ENCODE results near the gene IGF1R. TPM values are rescaled to one million over a fixed set of nuclear protein-coding genes. Genes with fewer than 3 reads are reported as not detected.

Gene IGF1R
- total and polyA plus RNA-seq, 4 experiments from 2014 or later, result 0.45 to 49.2 (median 25.1) TPM

DNA sequence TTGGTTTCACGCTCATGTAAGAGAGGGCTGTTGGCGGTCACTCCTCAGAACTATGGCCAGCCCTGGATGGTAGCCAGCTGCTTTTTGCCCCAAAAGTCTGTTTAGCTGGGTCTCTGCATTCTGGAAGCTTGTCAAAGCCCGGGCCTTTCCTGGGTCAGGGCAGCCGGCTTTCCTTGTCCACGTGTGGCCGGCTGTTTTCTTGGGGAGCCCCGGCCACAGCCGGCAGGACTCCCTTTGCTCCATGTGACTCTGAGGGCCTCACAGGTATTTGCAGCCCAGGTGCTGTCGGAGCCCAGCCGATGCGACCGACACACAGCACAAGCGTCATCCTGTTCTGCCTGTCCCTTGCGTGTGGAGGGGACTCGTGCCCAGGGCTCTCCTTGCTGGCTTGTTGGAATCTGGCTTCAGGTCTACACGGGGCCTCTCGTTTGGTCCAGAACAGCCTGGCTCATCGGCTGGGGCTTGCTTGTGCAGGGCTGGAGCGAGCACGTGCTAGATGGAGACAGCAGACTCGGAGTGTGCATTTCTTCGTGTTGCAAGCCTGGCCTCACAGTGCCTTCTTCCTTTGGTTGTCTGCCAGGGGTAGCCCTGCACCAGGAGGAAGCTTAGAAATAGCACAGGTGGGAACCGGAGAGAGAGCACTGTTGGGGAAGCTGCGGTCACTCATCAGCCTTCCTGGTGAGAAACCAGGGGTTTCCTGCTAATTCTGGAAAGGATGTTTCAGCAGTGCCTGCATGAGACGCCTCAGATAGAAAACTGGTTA lies 307.8 kb downstream of the IGF1R start:
- Histone ChIP-seq H3K9me3 (ENCODE audit: control insufficient read depth in 1 of 2, low read length in 2 of 2) (no peaks in the 10 kb centered on the region), H3K4me1 (ENCODE audit: insufficient read depth, low read length) (peaks cover 4% of the 10 kb centered on the region), H3K27me3 (ENCODE audit: insufficient read depth, low read length) (no peaks in the 10 kb centered on the region), H3K36me3 (ENCODE audit: insufficient read depth, low read length) (no peaks in the 10 kb centered on the region), H3K27ac (ENCODE audit: low read depth, low read length) (no peak overlapping the region), H3K4me3 (ENCODE audit: low read length in 2 of 2) (no peak overlapping the region)
- Mint-ChIP-seq H3K4me1 (peaks cover 6 to 20% (median 8%) of the 10 kb centered on the region in 4 donors), H3K4me3 (no peak overlapping the region), H3K27me3 (no peaks in the 10 kb centered on the region), H3K27ac (no peak overlapping the region), H3K36me3 (peaks cover 14 to 23% of the 10 kb centered on the region in 2 donors), H3K9me3 (peaks cover 0 to 2% (median 0%) of the 10 kb centered on the region in 8 donors)
- ChIA-PET POLR2A (ENCODE audit: partially characterized antibody) (no interaction called here), CTCF (ENCODE audit: partially characterized antibody) (no interaction called here)
- no peak for DNase-seq
- intact Hi-C loops (cut with micrococcal nuclease), result no loop called here

DNA sequence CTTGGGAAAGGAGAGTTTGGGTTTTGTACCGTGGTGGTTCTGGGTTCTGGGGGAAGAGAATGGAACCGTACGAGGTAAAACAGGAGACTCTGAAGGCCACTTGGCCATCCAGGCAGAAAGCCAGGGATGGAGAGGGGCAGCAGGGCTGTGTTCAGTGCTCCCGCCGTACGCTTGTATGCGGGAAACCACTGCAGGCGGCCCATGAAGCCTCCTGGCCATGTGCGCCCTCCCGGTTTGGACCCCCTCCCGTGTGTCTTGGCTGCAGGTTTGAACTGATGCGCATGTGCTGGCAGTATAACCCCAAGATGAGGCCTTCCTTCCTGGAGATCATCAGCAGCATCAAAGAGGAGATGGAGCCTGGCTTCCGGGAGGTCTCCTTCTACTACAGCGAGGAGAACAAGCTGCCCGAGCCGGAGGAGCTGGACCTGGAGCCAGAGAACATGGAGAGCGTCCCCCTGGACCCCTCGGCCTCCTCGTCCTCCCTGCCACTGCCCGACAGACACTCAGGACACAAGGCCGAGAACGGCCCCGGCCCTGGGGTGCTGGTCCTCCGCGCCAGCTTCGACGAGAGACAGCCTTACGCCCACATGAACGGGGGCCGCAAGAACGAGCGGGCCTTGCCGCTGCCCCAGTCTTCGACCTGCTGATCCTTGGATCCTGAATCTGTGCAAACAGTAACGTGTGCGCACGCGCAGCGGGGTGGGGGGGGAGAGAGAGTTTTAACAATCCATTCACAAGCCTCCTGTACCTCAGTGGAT lies 308.6 kb downstream of the IGF1R start:
- POLR2A ChIA-PET (ENCODE audit: partially characterized antibody), result no interaction called here
- DNase-seq, result no peak
- CTCF ChIA-PET (ENCODE audit: partially characterized antibody), result no interaction called here
- H3K36me3 Mint-ChIP-seq, result peaks cover 20 to 32% of the 10 kb centered on the region in 2 donors
- H3K4me3 Mint-ChIP-seq, result no peak overlapping the region
- H3K36me3 ChIP-seq (ENCODE audit: insufficient read depth, low read length), result no peaks in the 10 kb centered on the region
- peaks cover 4% of the 10 kb centered on the region for H3K4me1 ChIP-seq (ENCODE audit: insufficient read depth, low read length)
- H3K27me3 ChIP-seq (ENCODE audit: insufficient read depth, low read length), result no peaks in the 10 kb centered on the region
- intact Hi-C loops (cut with micrococcal nuclease), result no loop called here
- no peaks in the 10 kb centered on the region for H3K9me3 ChIP-seq (ENCODE audit: control insufficient read depth in 1 of 2, low read length in 2 of 2)
- peaks cover 0 to 10% (median under 1%) of the 10 kb centered on the region in 8 donors for H3K9me3 Mint-ChIP-seq
- no peak overlapping the region for H3K4me3 ChIP-seq (ENCODE audit: low read length in 2 of 2)
- H3K27me3 Mint-ChIP-seq, result no peaks in the 10 kb centered on the region
- H3K27ac ChIP-seq (ENCODE audit: low read depth, low read length), result no peak overlapping the region
- peaks cover 6 to 18% (median 8%) of the 10 kb centered on the region in 4 donors for H3K4me1 Mint-ChIP-seq
- H3K27ac Mint-ChIP-seq, result no peak overlapping the region

DNA sequence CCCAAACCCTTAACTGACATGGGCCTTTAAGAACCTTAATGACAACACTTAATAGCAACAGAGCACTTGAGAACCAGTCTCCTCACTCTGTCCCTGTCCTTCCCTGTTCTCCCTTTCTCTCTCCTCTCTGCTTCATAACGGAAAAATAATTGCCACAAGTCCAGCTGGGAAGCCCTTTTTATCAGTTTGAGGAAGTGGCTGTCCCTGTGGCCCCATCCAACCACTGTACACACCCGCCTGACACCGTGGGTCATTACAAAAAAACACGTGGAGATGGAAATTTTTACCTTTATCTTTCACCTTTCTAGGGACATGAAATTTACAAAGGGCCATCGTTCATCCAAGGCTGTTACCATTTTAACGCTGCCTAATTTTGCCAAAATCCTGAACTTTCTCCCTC lies 309.3 kb downstream of the IGF1R start:
- Histone ChIP-seq H3K36me3 (ENCODE audit: insufficient read depth, low read length) (no peaks in the 10 kb centered on the region), H3K27ac (ENCODE audit: low read depth, low read length) (no peak overlapping the region), H3K27me3 (ENCODE audit: insufficient read depth, low read length) (no peaks in the 10 kb centered on the region), H3K4me1 (ENCODE audit: insufficient read depth, low read length) (peaks cover 3% of the 10 kb centered on the region), H3K4me3 (ENCODE audit: low read length in 2 of 2) (no peak overlapping the region), H3K9me3 (ENCODE audit: control insufficient read depth in 1 of 2, low read length in 2 of 2) (no peaks in the 10 kb centered on the region)
- Mint-ChIP-seq H3K36me3 (peaks cover 23 to 37% of the 10 kb centered on the region in 2 donors), H3K4me1 (peaks cover under 1 to 12% (median 2%) of the 10 kb centered on the region in 4 donors), H3K27ac (peak overlapping the region in 1 of 7 donors; percentile 53), H3K27me3 (no peaks in the 10 kb centered on the region), H3K4me3 (no peak overlapping the region), H3K9me3 (peaks cover 0 to 17% (median 2%) of the 10 kb centered on the region in 8 donors)
- intact Hi-C loops (cut with micrococcal nuclease), result no loop called here
- POLR2A ChIA-PET (ENCODE audit: partially characterized antibody), result no interaction called here
- CTCF ChIA-PET (ENCODE audit: partially characterized antibody), result no interaction called here
- no peak for DNase-seq

DNA sequence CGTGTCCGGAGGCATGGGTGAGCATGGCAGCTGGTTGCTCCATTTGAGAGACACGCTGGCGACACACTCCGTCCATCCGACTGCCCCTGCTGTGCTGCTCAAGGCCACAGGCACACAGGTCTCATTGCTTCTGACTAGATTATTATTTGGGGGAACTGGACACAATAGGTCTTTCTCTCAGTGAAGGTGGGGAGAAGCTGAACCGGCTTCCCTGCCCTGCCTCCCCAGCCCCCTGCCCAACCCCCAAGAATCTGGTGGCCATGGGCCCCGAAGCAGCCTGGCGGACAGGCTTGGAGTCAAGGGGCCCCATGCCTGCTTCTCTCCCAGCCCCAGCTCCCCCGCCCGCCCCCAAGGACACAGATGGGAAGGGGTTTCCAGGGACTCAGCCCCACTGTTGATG lies 309.7 kb downstream of the IGF1R start:
- H3K27ac Mint-ChIP-seq, result no peak overlapping the region
- peaks cover 23 to 36% of the 10 kb centered on the region in 2 donors for H3K36me3 Mint-ChIP-seq
- peaks cover 0 to 19% (median 2%) of the 10 kb centered on the region in 8 donors for H3K9me3 Mint-ChIP-seq
- Histone ChIP-seq H3K4me1 (ENCODE audit: insufficient read depth, low read length) (no peaks in the 10 kb centered on the region), H3K36me3 (ENCODE audit: insufficient read depth, low read length) (no peaks in the 10 kb centered on the region), H3K9me3 (ENCODE audit: control insufficient read depth in 1 of 2, low read length in 2 of 2) (no peaks in the 10 kb centered on the region), H3K4me3 (ENCODE audit: low read length in 2 of 2) (no peak overlapping the region), H3K27me3 (ENCODE audit: insufficient read depth, low read length) (no peaks in the 10 kb centered on the region), H3K27ac (ENCODE audit: low read depth, low read length) (no peak overlapping the region)
- ChIA-PET CTCF (ENCODE audit: partially characterized antibody) (no interaction called here), POLR2A (ENCODE audit: partially characterized antibody) (no interaction called here)
- no peaks in the 10 kb centered on the region for H3K27me3 Mint-ChIP-seq
- intact Hi-C loops (cut with micrococcal nuclease), result no loop called here
- H3K4me1 Mint-ChIP-seq, result peaks cover 0 to 7% (median 0%) of the 10 kb centered on the region in 4 donors
- no peak overlapping the region for H3K4me3 Mint-ChIP-seq
- DNase-seq, result no peak

- H3K4me1 Mint-ChIP-seq, result no peaks in the 10 kb centered on the region
- Histone ChIP-seq H3K4me3 (ENCODE audit: low read length in 2 of 2) (no peak overlapping the region), H3K27me3 (ENCODE audit: insufficient read depth, low read length) (no peaks in the 10 kb centered on the region), H3K27ac (ENCODE audit: low read depth, low read length) (no peak overlapping the region), H3K4me1 (ENCODE audit: insufficient read depth, low read length) (no peaks in the 10 kb centered on the region), H3K9me3 (ENCODE audit: control insufficient read depth in 1 of 2, low read length in 2 of 2) (no peaks in the 10 kb centered on the region), H3K36me3 (ENCODE audit: insufficient read depth, low read length) (no peaks in the 10 kb centered on the region)
- peaks cover 23 to 36% of the 10 kb centered on the region in 2 donors for H3K36me3 Mint-ChIP-seq
- no peak overlapping the region for H3K4me3 Mint-ChIP-seq
- ChIA-PET POLR2A (ENCODE audit: partially characterized antibody) (no interaction called here), CTCF (ENCODE audit: partially characterized antibody) (no interaction called here)
- H3K27me3 Mint-ChIP-seq, result no peaks in the 10 kb centered on the region
- H3K27ac Mint-ChIP-seq, result no peak overlapping the region
- intact Hi-C loops (cut with micrococcal nuclease), result no loop called here
- no peak for DNase-seq
- H3K9me3 Mint-ChIP-seq, result peaks cover 0 to 19% (median 3%) of the 10 kb centered on the region in 8 donors
Observed at GRCh38 chr15:98958918-98959639, 310.7 kb downstream of the IGF1R start.

GRCh38 chr15:98959640-98960007 lies 311.3 kb downstream of the IGF1R start:
- H3K27me3 ChIP-seq (ENCODE audit: insufficient read depth, low read length), result no peaks in the 10 kb centered on the region
- ChIA-PET CTCF (ENCODE audit: partially characterized antibody) (no interaction called here), POLR2A (ENCODE audit: partially characterized antibody) (no interaction called here)
- H3K4me1 ChIP-seq (ENCODE audit: insufficient read depth, low read length), result no peaks in the 10 kb centered on the region
- H3K9me3 ChIP-seq (ENCODE audit: control insufficient read depth in 1 of 2, low read length in 2 of 2), result no peaks in the 10 kb centered on the region
- no peak overlapping the region for H3K27ac ChIP-seq (ENCODE audit: low read depth, low read length)
- H3K4me3 ChIP-seq (ENCODE audit: low read length in 2 of 2), result no peak overlapping the region
- Mint-ChIP-seq H3K9me3 (peaks cover 0 to 19% (median 3%) of the 10 kb centered on the region in 8 donors), H3K27ac (no peak overlapping the region), H3K36me3 (peaks cover 23 to 36% of the 10 kb centered on the region in 2 donors), H3K4me1 (no peaks in the 10 kb centered on the region), H3K27me3 (no peaks in the 10 kb centered on the region), H3K4me3 (no peak overlapping the region)
- DNase-seq, result no peak
- no peaks in the 10 kb centered on the region for H3K36me3 ChIP-seq (ENCODE audit: insufficient read depth, low read length)
- intact Hi-C loops (cut with micrococcal nuclease), result no loop called here

- Mint-ChIP-seq H3K9me3 (peaks cover 0 to 19% (median 3%) of the 10 kb centered on the region in 8 donors), H3K4me1 (no peaks in the 10 kb centered on the region), H3K36me3 (peaks cover 23 to 36% of the 10 kb centered on the region in 2 donors), H3K4me3 (no peak overlapping the region), H3K27me3 (no peaks in the 10 kb centered on the region), H3K27ac (no peak overlapping the region)
- no peak for DNase-seq
- no peaks in the 10 kb centered on the region for H3K27me3 ChIP-seq (ENCODE audit: insufficient read depth, low read length)
- ChIA-PET POLR2A (ENCODE audit: partially characterized antibody) (no interaction called here), CTCF (ENCODE audit: partially characterized antibody) (no interaction called here)
- no peaks in the 10 kb centered on the region for H3K9me3 ChIP-seq (ENCODE audit: control insufficient read depth in 1 of 2, low read length in 2 of 2)
- intact Hi-C loops (cut with micrococcal nuclease), result no loop called here
- no peaks in the 10 kb centered on the region for H3K4me1 ChIP-seq (ENCODE audit: insufficient read depth, low read length)
- no peaks in the 10 kb centered on the region for H3K36me3 ChIP-seq (ENCODE audit: insufficient read depth, low read length)
- H3K27ac ChIP-seq (ENCODE audit: low read depth, low read length), result no peak overlapping the region
- no peak overlapping the region for H3K4me3 ChIP-seq (ENCODE audit: low read length in 2 of 2)
Observed at GRCh38 chr15:98960555-98961050, 312.3 kb downstream of the IGF1R start.
